Ishikawa (cell line): ENCODE data around the gene CAMK2A.

Experiments
- CEBPB ChIP-seq: IDR thresholded peaks from 2 replicates; pipeline ENCODE4 v1.6.1; 2012
- CREB1 ChIP-seq: IDR thresholded peaks from 2 replicates; pipeline ENCODE4 v1.6.1; 2012; ENCODE audit warnings: low read depth
- EGR1 ChIP-seq: IDR thresholded peaks from 2 replicates; pipeline ENCODE4 v1.6.1; 2012
- EP300 ChIP-seq: IDR thresholded peaks from 2 replicates; pipeline ENCODE4 v1.6.1; 2012; ENCODE audit warnings: borderline replicate concordance
- FOXM1 ChIP-seq: IDR thresholded peaks from 2 replicates; pipeline ENCODE4 v1.6.1; 2012; ENCODE audit warnings: low read depth, borderline replicate concordance
- NFIC ChIP-seq: IDR thresholded peaks from 2 replicates; pipeline ENCODE4 v1.6.1; 2012
- RAD21 ChIP-seq: IDR thresholded peaks from 2 replicates; pipeline ENCODE4 v1.6.1; 2012; ENCODE audit warnings: low read depth
- TAF1 ChIP-seq: IDR thresholded peaks from 2 replicates; pipeline ENCODE4 v1.6.1; 2012; ENCODE audit warnings: low read depth, mild to moderate bottlenecking
- TCF12 ChIP-seq: IDR thresholded peaks from 2 replicates; pipeline ENCODE4 v1.6.1; 2012; ENCODE audit warnings: low read depth
- TEAD4 ChIP-seq: IDR thresholded peaks from 2 replicates; pipeline ENCODE4 v1.6.1; 2012
- USF1 ChIP-seq: IDR thresholded peaks from 2 replicates; pipeline ENCODE4 v1.6.1; 2012
- YY1 ChIP-seq: IDR thresholded peaks from 2 replicates; pipeline ENCODE4 v1.6.1; 2012; ENCODE audit warnings: low read depth
- ZBTB7A ChIP-seq: IDR thresholded peaks from 2 replicates; pipeline ENCODE4 v1.6.1; 2012; ENCODE audit warnings: low read depth
- TF ChIP-seq, protein P1 (sequence below): IDR thresholded peaks from 2 replicates; pipeline ENCODE4 v1.6.1; 2012; ENCODE audit warnings: low read depth, mild to moderate bottlenecking
- TF ChIP-seq, protein P2 (sequence below): IDR thresholded peaks from 2 replicates; pipeline ENCODE4 v1.6.1; 2012

CAMK2A gene

DNA sequence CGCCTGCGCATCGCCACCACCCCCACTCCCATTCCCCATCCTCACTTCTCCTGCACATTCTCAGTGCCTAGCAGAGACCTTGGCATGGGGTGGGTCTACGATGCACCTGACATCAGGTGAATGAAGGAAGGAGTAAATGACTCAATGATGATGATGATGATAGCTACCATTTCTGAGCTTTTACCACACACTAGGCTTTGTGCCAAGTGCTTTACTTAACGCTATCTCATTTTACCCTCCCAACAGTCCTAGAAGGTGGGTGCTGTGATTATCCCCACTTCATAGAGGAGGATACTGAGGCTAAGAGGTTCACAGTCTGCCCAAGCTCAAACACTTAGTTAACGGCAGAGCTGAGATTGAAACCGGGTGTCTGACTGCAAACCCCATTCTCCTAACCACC lies 27.1 kb downstream of the CAMK2A start:
- TF ChIP-seq TCF12 (no peak), YY1 (no peak), RAD21 (no peak), FOXM1 (no peak), CREB1 (no peak), TAF1 (no peak), NFIC (no peak), TEAD4 (no peak), EP300 (no peak), EGR1 (no peak), ZBTB7A (no peak)
- TF ChIP-seq, protein P1, sequence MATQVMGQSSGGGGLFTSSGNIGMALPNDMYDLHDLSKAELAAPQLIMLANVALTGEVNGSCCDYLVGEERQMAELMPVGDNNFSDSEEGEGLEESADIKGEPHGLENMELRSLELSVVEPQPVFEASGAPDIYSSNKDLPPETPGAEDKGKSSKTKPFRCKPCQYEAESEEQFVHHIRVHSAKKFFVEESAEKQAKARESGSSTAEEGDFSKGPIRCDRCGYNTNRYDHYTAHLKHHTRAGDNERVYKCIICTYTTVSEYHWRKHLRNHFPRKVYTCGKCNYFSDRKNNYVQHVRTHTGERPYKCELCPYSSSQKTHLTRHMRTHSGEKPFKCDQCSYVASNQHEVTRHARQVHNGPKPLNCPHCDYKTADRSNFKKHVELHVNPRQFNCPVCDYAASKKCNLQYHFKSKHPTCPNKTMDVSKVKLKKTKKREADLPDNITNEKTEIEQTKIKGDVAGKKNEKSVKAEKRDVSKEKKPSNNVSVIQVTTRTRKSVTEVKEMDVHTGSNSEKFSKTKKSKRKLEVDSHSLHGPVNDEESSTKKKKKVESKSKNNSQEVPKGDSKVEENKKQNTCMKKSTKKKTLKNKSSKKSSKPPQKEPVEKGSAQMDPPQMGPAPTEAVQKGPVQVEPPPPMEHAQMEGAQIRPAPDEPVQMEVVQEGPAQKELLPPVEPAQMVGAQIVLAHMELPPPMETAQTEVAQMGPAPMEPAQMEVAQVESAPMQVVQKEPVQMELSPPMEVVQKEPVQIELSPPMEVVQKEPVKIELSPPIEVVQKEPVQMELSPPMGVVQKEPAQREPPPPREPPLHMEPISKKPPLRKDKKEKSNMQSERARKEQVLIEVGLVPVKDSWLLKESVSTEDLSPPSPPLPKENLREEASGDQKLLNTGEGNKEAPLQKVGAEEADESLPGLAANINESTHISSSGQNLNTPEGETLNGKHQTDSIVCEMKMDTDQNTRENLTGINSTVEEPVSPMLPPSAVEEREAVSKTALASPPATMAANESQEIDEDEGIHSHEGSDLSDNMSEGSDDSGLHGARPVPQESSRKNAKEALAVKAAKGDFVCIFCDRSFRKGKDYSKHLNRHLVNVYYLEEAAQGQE: no peak

GRCh38 chr5:150261231-150261630 lies 28.3 kb downstream of the CAMK2A start:
- TF ChIP-seq CEBPB (no peak), FOXM1 (no peak), CREB1 (no peak), YY1 (no peak)

- TF ChIP-seq, protein P1: no peak
- TF ChIP-seq RAD21 (no peak), EP300 (peak; percentile 58; the same call in 1 of the 2 replicates), CREB1 (no peak; the same call in 1 of the 2 replicates), TEAD4 (peak; percentile 56), TCF12 (peak; percentile 68; the same call in 1 of the 2 replicates), TAF1 (no peak), YY1 (no peak), CEBPB (no peak), ZBTB7A (no peak), EGR1 (no peak), FOXM1 (no peak), NFIC (peak; percentile 73), USF1 (no peak)
- TF ChIP-seq, protein P2, sequence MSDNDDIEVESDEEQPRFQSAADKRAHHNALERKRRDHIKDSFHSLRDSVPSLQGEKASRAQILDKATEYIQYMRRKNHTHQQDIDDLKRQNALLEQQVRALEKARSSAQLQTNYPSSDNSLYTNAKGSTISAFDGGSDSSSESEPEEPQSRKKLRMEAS: peak; percentile 45
Observed at GRCh38 chr5:150258130-150258529, 31.4 kb downstream of the CAMK2A start.

- TF ChIP-seq RAD21 (no peak), USF1 (no peak), NFIC (no peak), ZBTB7A (no peak), CEBPB (no peak), YY1 (no peak)
Observed at GRCh38 chr5:150257424-150257823, 32.1 kb downstream of the CAMK2A start.

GRCh38 chr5:150256410-150257064 lies 33.0 kb downstream of the CAMK2A start:
- TF ChIP-seq NFIC: no peak
- no peak for TF ChIP-seq FOXM1
- TF ChIP-seq ZBTB7A: no peak
- TF ChIP-seq, protein P1: no peak
- no peak for TF ChIP-seq YY1
- TF ChIP-seq EGR1: no peak
- no peak for TF ChIP-seq EP300
- no peak; the same call in 1 of the 2 replicates for TF ChIP-seq RAD21
- TF ChIP-seq TEAD4: no peak
- no peak for TF ChIP-seq TCF12
- TF ChIP-seq, protein P2: no peak
- no peak for TF ChIP-seq USF1
- TF ChIP-seq CEBPB: no peak
- no peak for TF ChIP-seq CREB1
- TF ChIP-seq TAF1: no peak
